Epidermal melanocyte (primary cell): ENCODE results near the gene GOLM1.
"Not testable (repeated sequence)": the region's sequence is repeated elsewhere in the genome, so short reads cannot be mapped to it uniquely, and the experiment has no call there.

ENCODE experiments used
- DNase-seq: peaks from one replicate; pipeline ENCODE4 v3.0.0; 2011; ENCODE audit warnings: low spot score; ENCODE audit not compliant: insufficient read length

The GOLM1 gene, protein sequence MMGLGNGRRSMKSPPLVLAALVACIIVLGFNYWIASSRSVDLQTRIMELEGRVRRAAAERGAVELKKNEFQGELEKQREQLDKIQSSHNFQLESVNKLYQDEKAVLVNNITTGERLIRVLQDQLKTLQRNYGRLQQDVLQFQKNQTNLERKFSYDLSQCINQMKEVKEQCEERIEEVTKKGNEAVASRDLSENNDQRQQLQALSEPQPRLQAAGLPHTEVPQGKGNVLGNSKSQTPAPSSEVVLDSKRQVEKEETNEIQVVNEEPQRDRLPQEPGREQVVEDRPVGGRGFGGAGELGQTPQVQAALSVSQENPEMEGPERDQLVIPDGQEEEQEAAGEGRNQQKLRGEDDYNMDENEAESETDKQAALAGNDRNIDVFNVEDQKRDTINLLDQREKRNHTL

DNA sequence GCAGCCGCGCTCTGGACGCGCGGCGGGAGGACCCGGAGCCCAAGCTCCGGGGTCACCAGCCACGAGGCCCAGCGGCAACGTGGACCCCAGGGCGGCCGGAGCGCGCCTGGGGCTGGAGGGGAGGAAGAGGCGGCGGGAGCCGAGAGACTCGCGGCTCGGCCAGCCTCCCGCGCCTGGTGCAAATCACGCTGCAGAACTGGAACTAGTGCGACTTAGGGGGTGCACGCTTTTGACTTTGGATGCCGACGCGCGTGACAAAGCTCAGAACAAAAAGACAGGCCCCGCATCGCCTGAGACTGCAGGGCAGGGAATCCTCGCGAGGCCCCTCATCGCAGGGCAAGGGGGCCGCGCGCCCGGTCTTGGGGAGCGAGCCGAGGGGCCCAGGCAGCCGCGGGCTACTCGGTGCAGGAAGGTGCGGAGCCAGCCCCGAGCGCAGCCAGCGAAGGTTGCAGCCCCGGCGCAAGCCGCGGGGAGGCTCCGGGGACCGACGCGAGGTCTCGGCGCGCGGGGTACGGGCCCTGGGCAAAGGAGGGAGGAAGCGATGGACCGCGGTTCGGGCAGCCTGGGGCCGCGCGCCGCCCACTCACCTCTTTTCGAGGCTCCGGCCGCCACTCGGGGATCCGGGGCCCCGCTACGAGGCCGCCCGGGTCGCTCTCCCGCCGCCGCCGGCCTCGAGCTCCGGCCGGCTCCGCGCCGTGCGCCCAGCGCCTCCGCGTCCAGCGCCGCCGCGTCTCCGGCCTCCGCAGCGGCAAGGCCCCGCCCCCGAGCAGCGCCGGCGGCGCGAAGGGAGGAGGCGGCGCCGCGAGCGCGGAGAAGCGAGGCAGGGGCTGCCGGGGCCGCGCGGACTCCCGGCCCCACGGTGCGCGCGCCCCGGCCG, at the start of gene GOLM1:
TSS of gene GOLM1 (minus strand) at position 735 of the 877 bp plus-strand sequence. CDS start 20,238 bp downstream, outside the sequence.
- DNase-seq: peak; percentile 57

DNA sequence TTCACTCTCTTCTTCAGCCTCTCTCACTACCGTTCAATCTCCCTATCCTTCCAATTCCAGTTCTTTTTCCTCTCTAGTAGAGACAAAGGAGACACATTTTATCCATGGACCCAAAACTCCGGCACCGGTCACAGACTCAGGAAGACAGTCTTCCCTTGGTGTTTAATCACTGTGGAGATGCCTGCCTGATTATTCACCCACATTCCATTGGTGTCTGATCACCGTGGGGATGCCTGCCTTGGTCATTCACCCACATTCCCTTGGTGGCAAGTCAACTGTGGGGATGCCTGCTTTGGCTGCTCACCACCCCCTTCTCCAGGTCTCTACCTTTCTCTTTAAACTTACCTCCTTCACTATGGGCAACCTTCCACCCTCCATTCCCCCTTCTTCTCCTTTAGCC, 47.3 kb upstream of the GOLM1 start:
- not testable (repeated sequence) for DNase-seq

DNA sequence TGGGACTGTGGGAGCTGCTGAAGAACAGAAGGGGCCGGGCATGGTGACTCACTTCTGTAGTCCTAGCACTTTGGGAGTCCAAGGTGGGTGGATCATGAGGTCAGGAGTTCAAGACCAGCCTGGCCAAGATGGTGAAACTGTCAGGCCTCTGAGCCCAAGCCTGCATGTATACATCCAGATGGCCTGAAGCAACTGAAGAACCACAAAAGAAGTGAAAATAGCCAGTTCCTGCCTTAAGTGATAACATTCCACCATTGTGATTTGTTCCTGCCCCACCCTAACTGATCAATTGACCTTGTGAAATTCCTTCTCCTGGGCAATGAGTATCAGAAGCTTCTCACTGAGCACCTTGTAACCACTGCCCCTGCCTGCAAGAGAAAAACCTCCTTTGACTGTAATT, 46.6 kb upstream of the GOLM1 start:
- not testable (repeated sequence) for DNase-seq

DNA sequence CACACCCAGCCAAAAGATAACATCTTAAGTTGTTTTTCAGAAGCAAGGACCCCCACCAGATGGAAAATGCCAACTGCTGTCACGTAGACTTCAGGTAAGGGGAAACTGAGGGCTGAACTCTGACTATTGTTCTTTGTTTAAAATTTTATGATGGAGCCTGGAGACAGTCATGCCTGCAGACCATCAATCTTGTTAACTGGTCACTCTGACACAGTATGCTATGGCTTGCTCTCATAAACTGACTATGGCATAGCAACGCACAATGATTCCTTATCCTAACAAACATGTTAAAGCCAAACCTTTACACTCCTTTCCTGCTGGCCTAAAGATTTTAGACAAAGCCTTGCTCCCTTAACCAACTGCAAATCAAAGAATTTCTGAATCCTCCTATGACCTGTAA, 43.6 kb upstream of the GOLM1 start:
- DNase-seq: no peak

DNA sequence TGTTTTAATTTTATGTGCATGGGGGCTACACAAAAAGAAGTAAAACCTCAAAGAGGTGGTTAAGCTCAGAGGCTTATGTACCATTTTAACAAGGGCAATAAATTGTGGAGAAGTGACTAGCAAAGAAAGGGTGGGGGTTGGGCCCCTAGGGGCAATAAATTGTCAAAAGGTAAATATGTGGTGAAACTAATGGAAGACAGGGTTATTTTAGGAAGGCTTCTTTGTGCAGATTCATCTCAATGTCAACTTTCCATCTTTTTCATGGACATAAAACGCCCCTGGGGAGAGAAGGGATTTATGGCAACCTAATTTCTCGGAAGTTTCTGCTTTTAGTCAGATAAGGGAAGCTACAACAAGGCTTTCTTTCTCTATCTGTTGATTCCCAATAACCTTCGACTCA, 42.5 kb upstream of the GOLM1 start:
- no peak for DNase-seq

DNA sequence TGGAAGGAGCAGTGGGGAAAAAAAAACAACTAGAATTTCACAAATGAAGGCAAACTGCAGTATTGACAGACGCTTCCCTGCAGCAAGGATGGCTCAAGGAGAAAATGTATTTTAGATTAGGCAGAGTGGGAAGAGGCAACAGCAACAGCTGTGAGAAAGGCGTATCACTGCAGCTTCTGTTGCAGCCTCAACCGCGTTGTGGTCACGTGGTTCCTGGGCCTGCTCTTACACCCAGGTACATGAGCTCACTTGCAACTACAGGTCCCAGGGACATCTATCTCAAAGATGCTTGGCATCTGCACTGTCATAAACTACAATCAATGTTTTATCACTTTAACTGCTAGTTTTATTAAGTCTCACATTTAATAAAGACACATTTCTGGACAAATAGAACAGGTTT, 36.0 kb upstream of the GOLM1 start:
- DNase-seq: no peak

DNA sequence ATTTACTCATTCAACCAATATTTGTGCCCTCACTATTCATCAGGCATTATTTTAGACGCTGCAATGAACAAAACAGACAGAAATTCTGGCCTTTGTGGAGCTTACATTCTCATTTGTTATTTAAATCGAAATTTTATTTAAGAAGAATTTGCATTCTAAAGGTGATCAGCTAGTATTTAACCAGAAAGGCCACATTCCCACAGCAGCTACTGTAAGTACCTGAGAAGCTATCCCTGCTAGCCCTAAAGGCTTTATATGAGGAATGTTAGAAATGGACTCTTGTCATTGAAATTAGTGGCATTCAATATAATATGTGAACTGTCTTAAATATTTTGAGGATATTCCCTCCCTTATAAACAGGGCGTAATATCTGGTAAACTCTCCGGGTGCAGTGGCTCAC, 35.0 kb upstream of the GOLM1 start:
- DNase-seq: no peak

DNA sequence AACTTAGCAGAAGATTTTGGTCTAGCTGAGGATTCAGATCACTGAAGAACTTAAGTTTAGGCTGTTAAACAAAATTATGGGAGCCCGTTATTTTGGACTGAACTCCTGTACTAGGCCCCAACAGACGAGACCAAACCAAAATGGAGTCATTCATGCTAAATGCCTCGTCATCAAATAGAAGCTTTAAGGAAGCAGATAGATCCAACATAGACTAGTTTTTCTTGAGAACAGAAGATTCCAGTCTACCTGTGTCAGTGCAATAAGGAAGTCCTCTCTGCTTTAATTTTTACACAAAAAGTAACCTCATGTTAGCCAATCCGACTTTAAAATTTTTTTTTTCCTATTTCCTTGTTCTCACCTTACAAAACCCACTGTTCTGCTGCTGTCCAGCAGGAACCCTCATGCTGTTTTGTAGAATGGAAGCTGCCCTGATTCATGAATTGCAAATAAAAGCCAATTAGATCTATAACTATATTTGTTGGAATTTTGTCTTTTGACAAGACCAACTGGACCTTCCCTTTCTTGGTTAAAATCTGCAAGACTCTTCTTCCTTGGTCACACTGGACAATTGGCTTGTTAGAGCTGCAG, 29.0 kb upstream of the GOLM1 start:
- no peak for DNase-seq

DNA sequence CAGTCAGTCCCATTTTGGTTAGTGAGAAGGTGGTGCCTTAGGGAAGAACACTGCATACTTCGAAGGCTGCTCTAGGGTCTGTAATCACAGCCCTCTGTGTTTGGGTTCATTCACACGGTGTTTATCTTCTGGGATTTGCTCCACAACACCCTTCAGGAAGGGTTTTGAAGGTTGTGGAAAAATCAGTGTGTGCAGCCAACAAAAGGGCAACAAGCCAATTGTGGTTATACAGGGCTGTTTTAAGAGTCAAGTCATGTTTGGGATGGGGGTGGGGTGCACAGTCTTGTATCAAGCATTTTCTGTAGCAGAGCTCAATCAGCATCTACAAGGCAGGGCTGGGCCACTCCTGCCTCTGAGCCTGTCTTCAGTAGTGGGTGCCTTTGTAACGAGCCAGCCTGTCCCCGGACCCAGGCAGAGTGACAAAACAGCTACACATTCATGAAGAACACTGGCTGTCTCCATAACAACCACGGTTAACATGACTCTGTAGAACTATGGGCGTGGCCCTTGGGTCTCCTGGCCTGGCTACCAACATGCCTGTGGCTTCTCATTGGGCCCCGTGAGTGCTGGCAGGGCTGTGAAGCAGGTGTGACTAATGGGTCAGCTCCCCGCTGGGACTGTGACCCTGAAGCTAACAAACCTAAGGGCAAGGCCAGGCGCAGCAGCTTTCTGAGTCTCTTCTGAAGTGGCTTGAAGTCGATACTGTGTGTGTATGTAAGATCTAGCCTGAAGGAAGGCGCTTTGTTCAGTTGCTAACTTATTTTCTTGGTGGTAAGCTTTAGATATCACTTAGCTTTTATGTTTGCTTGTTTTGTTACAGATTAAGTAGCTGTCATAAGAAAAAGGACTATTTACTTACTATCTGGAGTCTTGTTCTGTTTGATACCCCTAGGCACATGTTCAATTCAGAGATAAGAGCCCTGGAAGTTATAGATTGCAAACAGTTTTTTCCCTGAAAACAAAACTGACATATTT, 27.9 kb upstream of the GOLM1 start:
- peak; percentile 30 for DNase-seq

DNA sequence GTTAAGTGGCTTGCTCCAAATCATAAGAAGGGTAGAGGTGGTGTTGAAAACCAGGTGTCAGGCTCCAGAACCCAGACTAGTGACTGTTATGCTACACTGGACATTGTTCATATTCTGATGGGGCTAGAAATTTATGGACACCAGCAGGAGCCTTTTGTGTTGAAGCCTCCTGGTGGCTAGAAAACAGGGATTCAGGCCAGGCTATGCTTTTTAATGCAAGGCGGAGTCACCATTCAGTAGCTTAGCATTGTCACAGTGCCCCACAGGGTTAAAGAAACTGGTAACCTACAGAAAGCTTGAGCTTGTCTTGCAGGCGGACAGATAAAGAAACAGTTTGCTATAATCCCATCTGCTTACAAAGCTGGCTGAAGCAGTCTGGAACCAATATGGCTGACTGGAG, 23.0 kb upstream of the GOLM1 start:
- no peak for DNase-seq

DNA sequence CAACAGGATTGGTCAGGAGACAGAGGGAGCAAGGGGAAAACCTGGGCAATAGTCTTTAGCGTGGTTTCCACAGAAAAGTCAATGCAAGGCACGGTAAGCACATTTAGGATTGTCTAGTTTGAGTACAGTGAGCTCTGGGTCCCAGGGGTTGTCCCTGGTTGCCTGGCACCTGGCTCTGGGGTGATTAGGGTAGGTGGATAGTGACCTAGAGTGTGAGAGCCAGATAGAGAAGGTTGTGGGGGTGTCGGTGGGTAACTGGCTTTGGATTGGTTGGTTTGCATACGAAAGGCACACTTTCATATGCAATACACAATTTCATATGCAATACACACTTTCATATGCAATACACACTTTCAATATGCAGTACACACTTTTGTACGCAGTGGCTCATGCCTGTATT, 20.1 kb upstream of the GOLM1 start:
- no peak for DNase-seq

DNA sequence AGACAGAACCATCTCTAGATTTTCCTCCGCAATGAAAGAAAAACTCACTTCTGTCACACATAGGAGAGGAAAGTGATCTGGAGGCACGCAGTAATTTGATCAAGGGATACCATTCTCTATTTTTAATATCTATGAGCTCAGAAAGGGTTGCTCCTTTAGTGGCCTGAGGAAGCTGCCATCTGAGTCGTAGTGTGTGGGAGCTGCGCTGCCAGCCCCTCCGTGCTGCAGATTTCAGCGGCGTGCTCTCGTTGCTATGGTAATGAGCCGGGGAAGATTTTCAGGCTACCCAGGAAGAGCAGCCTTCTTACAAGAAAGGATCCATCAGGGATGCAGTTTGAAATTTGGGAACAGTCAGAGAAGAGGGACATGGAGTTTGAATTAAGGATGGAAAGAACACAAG, 17.1 kb upstream of the GOLM1 start:
- no peak for DNase-seq

DNA sequence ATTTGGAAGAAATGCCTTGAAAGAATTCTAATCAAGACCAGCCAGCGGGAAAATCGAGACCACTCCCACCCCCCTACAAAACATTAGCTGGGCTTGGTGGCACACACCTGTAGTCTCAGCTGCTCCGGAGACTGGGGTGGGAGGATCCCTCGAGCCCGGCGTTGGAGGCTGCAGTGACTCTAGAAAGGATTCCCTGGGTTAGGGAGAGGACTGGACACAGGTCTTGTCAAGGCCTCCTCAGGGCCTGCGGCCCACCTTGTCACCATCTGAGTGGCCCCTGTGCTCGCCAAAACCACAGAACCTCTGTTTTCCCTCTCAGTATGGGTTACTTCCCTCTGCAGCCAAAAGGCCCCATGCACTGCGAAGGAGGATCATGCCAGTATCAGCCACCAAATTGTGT, 16.5 kb upstream of the GOLM1 start:
- no peak for DNase-seq

DNA sequence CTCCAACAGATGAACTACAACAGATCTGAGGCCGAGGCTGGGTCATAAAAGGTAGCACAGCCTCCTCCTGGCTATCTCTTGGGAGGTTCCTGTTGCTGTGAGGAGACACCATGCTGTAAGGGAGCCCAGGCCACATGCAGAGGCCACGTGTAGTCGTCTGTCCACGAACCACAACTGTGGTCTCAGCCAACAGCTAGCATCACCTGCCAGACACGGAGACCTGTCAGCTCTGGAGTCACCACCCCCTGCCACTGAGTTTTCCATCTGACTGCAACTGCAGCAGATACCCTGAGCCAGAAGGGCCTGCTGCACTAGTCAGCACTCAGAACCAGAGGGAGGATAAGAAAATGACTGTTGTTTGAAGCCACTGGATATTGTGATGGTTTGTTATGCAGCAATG, 12.7 kb upstream of the GOLM1 start:
- DNase-seq: no peak

DNA sequence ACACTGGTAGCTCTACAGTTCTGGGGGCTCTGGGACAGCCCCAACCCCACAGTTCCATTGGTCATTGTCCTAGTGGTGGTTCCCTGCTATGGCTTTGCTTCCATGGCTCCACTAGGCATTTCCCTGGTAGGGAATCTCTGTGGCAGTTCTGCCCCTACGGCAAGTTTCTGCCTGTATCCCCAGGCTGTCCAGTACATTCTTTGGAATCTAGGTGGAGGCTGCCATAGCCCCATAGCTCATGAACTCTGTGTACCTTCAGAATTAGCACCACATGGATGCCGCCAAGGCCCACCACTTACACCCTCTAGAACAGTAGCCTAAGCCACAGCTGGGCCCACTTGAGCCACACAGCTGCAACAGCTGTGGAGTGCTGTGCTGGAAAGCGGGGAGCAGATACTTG, 3.3 kb upstream of the GOLM1 start:
- DNase-seq: no peak

DNA sequence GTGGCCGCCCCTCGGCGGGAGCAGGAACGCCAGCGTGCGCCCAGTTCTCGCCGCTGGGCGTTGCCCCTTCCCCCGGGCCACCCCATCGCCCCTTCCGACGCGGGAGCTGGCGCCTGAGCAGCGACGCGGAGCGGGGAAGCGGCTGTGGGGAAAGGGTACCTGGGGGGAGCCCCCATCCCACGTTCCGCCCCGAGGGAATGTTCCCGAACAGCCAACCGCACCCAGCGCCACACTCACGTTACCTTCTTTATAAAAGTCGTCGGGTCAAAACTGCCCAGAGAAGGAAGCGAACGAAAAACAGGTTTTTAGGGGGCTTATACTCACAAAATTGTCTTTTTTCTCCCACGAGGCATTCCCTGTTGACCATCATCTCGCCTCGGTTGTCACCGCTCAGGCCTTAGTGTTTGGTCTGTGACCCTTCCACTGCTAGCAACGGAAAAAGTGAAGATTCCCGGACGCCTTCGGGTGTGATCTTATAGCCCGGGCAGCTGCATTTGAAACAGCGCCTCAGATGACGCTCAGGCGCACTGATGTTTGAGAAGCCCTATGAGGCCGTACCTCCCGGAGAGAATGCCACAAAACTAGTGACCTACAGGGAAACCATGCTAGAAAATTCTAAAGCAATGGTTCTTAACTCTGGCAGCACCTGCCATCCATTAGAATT, 475 bp upstream of the GOLM1 start:
- no peak for DNase-seq

DNA sequence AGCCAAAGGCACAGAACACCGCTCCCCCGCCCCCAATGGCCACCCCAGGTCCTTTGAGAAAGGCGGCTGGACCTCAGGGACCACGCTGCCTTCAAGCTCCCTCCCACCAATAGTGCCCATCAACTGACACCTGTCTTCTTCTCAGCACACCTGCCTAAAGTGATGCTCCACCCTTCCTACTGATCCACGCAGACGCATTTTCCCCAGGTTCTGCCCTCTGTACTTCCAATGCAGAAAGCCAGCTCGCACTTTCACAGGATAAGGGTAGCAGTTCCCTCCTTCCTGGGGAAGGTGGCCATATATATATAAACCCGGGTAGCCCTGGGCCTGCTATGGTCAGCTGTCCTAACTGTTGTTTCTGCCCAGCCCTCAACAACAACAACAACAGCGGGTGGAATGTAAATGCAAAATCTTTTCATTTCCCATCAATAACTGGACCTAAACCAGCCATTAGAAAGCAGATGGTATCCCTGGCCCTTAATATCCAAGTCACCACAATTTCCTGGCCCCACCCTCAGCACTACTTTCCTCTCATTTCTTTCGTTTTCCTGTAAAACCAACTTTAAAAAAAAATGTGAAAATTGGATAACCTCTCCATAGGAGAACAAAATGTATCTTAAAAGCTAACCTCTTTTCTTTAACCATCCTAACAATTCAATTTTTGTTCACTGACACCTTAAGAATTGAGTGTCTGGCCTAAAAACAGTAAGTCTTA, 1.7 kb downstream of the GOLM1 start:
- DNase-seq: no peak

DNA sequence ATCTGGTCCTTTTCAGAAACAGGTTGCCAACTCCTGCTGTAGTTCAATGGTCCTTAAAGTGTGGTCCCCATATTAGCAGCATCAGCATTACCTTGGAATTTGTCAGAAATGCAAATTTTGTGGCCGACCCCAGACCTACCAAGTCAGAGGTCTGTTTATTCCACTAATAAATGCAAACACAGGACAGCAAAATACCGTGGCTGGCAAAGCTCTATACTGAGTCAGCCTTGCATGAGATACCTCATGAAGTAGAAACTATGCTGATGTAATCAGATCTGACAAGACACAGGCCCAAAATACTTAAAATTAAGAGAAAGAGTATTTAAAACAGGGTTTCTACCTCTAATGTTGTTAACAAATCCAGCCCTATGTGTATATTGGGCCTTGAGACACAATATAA, 3.0 kb downstream of the GOLM1 start:
- DNase-seq: no peak

DNA sequence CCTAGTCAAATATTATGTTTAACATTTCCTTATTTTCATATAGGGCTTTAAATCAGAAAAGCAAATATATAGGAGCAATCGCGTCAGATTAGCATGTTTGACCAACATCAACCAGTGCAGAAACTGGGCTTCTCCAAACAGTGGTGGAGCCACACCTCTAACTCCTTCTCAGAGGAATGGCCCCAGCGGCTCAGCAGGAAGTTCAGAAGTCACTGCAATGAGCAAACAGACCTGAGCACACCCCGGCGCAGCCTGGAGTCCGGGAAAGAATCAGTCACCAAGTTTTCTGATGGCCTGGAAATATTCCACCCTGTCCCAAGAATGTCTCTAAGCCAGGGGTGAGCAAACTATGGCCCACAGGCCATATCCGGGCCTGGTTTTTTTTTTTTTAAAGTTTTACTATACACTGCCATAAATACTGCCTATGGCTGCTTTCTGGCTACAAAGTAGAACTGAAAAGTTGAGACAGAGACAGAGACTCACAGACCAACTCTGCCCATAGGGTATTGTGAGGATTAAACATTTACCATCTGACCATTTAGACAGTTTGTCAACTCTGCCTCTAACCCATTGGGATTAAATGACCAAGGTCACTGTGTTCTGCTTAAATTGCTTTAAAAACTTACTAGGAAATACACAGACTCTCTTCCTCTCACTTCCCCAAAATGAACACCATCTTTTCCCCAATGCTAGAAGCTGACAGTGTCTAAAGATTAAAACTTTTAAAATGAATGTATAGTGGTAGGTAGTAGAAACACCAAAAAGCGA, 5.4 kb downstream of the GOLM1 start:
- no peak for DNase-seq
